Loucy (cell line): ENCODE results near the gene MTCL3.

ENCODE experiments used
- H2AFZ ChIP-seq: fragments of 200-600 bp; sonication (generic); 2 replicates; pipeline ENCODE4 v1.6.0; 2016; ENCODE audit warnings: antibody characterized with exemption, mild to moderate bottlenecking, low read length, moderate library complexity
- H3F3A ChIP-seq: fragments of 200-600 bp; 2 replicates; pipeline ENCODE4 v1.6.0; 2016; ENCODE audit warnings: antibody characterized with exemption, low read depth, mild to moderate bottlenecking
- H3K27me3 ChIP-seq: fragments of 200-600 bp; sonication (generic); 2 replicates; pipeline ENCODE4 v1.6.1; 2014; ENCODE audit warnings: low read length, mild to moderate bottlenecking; ENCODE audit not compliant: insufficient read depth, poor library complexity, severe bottlenecking
- H3K36me3 ChIP-seq: fragments of 200-600 bp; sonication (generic); 2 replicates; pipeline ENCODE4 v1.6.1; 2016; ENCODE audit warnings: low read length; ENCODE audit not compliant: insufficient read depth
- H3K4me1 ChIP-seq: fragments of 200-600 bp; sonication (generic); 2 replicates; pipeline ENCODE4 v1.5.1; 2014; ENCODE audit warnings: low read length, mild to moderate bottlenecking; ENCODE audit not compliant: insufficient read depth, poor library complexity, severe bottlenecking
- H3K4me2 ChIP-seq: fragments of 200-600 bp; sonication (generic); 2 replicates; pipeline ENCODE4 v1.6.0; 2014; ENCODE audit warnings: antibody characterized with exemption, low read length, low read depth, mild to moderate bottlenecking; ENCODE audit not compliant: poor library complexity, severe bottlenecking
- H3K4me3 ChIP-seq: fragments of 200-600 bp; sonication (generic); 2 replicates; pipeline ENCODE4 v1.5.1; 2014; ENCODE audit warnings: low read length, mild to moderate bottlenecking, mixed read lengths; ENCODE audit not compliant: poor library complexity, severe bottlenecking
- H3K79me2 ChIP-seq: fragments of 200-600 bp; sonication (generic); 2 replicates; pipeline ENCODE4 v1.6.1; 2014; ENCODE audit warnings: low read length; ENCODE audit not compliant: insufficient read depth
- H3K9ac ChIP-seq: fragments of 200-600 bp; sonication (generic); 2 replicates; pipeline ENCODE4 v1.6.0; 2014; ENCODE audit warnings: mild to moderate bottlenecking, low read depth, low read length, moderate library complexity; ENCODE audit not compliant: poor library complexity, severe bottlenecking
- H3K9me2 ChIP-seq: fragments of 200-600 bp; sonication (generic); replicated peaks from 2 replicates; pipeline ENCODE4 v1.6.1; 2016; ENCODE audit warnings: low read depth, low read length, mixed read lengths
- H3K9me3 ChIP-seq: fragments of 200-600 bp; sonication (generic); 2 replicates; pipeline ENCODE4 v1.6.1; 2014; ENCODE audit warnings: mild to moderate bottlenecking, antibody characterized with exemption, low read length, low read depth; ENCODE audit not compliant: insufficient read depth
- H4K20me1 ChIP-seq: fragments of 200-600 bp; sonication (generic); 2 replicates; pipeline ENCODE4 v1.6.0; 2014; ENCODE audit warnings: antibody characterized with exemption, low read length, mild to moderate bottlenecking; ENCODE audit not compliant: insufficient read depth, poor library complexity, severe bottlenecking
- EZH2phosphoT487 ChIP-seq: fragments of 200-600 bp; IDR thresholded peaks from 2 replicates; pipeline ENCODE4 v1.6.1; 2018; ENCODE audit warnings: antibody characterized with exemption, mild to moderate bottlenecking, moderate library complexity, borderline replicate concordance
- TF ChIP-seq, protein P1 (sequence below): fragments of 200-600 bp; sonication (generic); conservative IDR thresholded peaks from 2 replicates; pipeline ENCODE4 v1.5.1; 2014; ENCODE audit warnings: mild to moderate bottlenecking, antibody characterized with exemption, low read length

MTCL3 gene

DNA sequence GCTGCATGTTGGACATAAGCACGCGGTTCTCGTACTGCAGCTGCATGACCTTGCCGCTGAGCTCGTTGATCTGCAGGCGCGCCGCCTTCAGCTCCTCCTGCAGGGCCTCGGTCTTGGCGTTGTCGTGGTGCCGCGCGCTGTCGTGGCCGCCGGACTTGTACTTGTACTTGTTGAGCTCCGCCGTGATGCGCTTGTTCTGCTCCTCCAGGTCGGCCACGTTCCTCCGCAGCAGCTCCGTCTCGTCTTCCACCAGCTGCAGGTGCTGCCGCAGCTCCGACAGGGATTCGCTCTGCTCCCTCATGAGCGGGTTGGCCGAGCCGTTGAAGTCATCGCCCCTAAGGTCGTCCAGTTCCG, 43.3 kb downstream of the MTCL3 start:
- H3K9ac ChIP-seq = no peak overlapping the region
- peaks cover 48% of the 10 kb centered on the region; the same call in 1 of the 2 replicates for H3K36me3 ChIP-seq
- H3K4me3 ChIP-seq = no peak overlapping the region

DNA sequence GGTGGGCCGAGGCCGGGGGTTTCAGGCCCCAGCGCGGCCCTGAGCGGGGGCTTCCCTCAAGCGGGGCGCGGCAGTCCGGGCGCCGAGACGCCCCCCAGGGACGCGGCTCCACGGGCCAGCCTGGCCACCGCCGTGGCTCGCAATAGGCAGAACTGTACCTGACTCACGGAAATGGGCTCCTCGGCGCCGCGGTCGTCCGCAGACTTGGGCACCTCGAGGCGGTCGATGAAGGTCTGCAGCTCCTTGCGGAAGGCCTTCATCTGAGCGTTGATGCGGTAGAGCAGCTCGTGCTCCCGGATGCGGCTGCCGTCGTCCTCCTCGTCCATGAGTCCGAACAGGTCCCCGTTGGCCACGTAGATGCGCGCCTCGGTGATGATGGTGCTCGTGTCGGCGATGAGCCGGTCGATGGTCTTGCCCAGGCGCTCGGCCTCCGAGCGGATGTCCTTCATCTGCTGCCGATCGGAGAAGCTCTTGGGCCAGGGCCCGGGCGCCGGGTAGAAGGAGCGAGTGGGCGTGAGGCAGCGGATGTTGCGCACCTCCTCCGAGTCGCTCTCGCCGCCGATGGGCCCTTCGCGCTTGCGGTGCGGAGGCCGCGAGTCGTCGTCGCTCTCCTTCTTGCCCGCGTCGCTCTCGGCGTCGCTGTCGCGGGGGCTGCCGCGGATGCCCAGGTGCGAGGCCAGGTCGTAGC, 43.9 kb downstream of the MTCL3 start:
- Histone ChIP-seq H3K9ac (no peak overlapping the region), H2AFZ (no peak overlapping the region), H3K4me2 (no peak overlapping the region), H4K20me1 (no peaks in the 10 kb centered on the region), H3K4me3 (no peak overlapping the region), H3K9me2 (no peaks in the 10 kb centered on the region), H3K79me2 (no peaks in the 10 kb centered on the region), H3K9me3 (no peaks in the 10 kb centered on the region), H3K4me1 (no peaks in the 10 kb centered on the region), H3F3A (no peaks in the 10 kb centered on the region), H3K27me3 (no peaks in the 10 kb centered on the region), H3K36me3 (peaks cover 46% of the 10 kb centered on the region; the same call in 1 of the 2 replicates)
- TF ChIP-seq, protein P1, sequence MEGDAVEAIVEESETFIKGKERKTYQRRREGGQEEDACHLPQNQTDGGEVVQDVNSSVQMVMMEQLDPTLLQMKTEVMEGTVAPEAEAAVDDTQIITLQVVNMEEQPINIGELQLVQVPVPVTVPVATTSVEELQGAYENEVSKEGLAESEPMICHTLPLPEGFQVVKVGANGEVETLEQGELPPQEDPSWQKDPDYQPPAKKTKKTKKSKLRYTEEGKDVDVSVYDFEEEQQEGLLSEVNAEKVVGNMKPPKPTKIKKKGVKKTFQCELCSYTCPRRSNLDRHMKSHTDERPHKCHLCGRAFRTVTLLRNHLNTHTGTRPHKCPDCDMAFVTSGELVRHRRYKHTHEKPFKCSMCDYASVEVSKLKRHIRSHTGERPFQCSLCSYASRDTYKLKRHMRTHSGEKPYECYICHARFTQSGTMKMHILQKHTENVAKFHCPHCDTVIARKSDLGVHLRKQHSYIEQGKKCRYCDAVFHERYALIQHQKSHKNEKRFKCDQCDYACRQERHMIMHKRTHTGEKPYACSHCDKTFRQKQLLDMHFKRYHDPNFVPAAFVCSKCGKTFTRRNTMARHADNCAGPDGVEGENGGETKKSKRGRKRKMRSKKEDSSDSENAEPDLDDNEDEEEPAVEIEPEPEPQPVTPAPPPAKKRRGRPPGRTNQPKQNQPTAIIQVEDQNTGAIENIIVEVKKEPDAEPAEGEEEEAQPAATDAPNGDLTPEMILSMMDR = no peak
- TF ChIP-seq EZH2phosphoT487 = no peak

More for the DNA sequence above, 43.3 kb downstream of the MTCL3 start:
- Histone ChIP-seq H3F3A (no peaks in the 10 kb centered on the region), H3K27me3 (no peaks in the 10 kb centered on the region), H3K79me2 (no peaks in the 10 kb centered on the region), H2AFZ (no peak overlapping the region), H3K9me3 (no peaks in the 10 kb centered on the region), H4K20me1 (no peaks in the 10 kb centered on the region), H3K4me2 (no peak overlapping the region), H3K4me1 (no peaks in the 10 kb centered on the region), H3K9me2 (no peaks in the 10 kb centered on the region)
- TF ChIP-seq, protein P1 = no peak

DNA sequence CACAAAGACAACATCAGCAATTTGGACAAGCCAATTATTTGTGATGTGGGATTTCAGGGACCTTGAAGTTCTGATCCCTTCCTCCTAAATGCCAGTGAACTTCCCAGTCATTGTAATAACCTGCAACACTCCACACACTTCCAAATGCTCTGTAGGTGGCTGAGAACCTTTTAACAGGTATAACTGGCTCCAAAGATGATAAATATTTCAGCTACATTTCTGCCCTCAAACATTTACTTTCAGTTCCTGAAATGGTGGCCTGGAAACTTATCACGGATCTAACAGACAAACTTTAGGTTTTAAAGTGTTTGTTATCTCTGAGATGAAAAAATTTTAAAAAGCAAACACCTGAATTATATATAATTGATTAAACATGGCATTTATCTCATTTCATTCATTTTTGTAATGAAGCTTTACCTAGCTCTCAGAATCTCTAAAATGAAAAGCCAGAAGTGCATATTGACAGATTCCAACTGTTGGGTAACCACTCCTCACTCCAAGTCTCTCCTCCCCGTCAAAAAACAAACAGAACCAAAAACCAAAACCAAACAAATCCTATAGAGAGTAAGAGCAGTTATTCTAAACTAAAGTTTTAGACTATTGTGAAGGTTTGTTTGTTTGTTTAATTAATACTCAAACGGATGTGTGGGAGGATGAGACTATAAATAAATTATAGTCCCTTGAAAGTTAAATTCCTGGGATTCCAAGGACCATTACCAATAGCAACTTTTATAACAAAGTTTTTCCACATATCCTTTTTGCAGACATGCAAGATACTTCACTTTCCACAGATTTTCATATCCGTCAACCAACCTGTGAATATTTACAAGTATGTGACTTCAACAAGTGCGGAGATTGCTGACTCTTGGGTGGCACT, 47.5 kb downstream of the MTCL3 start:
- Histone ChIP-seq H4K20me1 (no peaks in the 10 kb centered on the region), H3K27me3 (no peaks in the 10 kb centered on the region), H2AFZ (no peak overlapping the region), H3K4me1 (no peaks in the 10 kb centered on the region), H3K9ac (no peak overlapping the region), H3K9me3 (no peaks in the 10 kb centered on the region), H3K9me2 (no peaks in the 10 kb centered on the region), H3F3A (no peaks in the 10 kb centered on the region), H3K4me2 (no peak overlapping the region), H3K79me2 (no peaks in the 10 kb centered on the region), H3K4me3 (no peak overlapping the region), H3K36me3 (peaks cover 24% of the 10 kb centered on the region; the same call in 1 of the 2 replicates)
- no peak for TF ChIP-seq EZH2phosphoT487
- TF ChIP-seq, protein P1 = no peak
